OCI-LY7 (cell line): ENCODE measurements around the gene RRAS. TPM values are rescaled to one million over a fixed set of nuclear protein-coding genes. Genes with fewer than 3 reads are reported as not detected.
A peak's percentile ranks its signal among the peaks of the same experiment; 100 is the strongest.

Experiments
- BruUV-seq: library from RNA; stranded (reverse); fragments of 400-500 nt; replicated peaks from 2 replicates; lab custom pipeline; 2021; lab: Mats Ljungman, UMichigan
- CTCF ChIA-PET: fragments of 300-600 bp; sonication (Branson Sonifier 250); formaldehyde crosslinking; loops from one replicate; lab custom pipeline; 2022; ENCODE audit warnings: antibody characterized with exemption; ENCODE audit not compliant: unreplicated experiment; lab: Charles Lee
- POLR2A ChIA-PET: fragments of 300-600 bp; sonication (Branson Sonifier 250); formaldehyde crosslinking; loops from one replicate; lab custom pipeline; 2022; ENCODE audit warnings: antibody characterized with exemption; lab: Charles Lee
- DNase-seq: peaks from one replicate; pipeline ENCODE4 v3.0.0-alpha.2; 2015; ENCODE audit warnings: low spot score
- H2AFZ ChIP-seq: fragments of 200-600 bp; sonication (generic), shearing (Covaris generic); 2 replicates; pipeline ENCODE4 v1.6.1; 2014; ENCODE audit warnings: mild to moderate bottlenecking, antibody characterized with exemption, low read length, moderate library complexity
- H3K27ac ChIP-seq: fragments of 200-600 bp; sonication (generic); 2 replicates; pipeline ENCODE4 v1.5.1; 2014; ENCODE audit warnings: mixed run types, low read depth, mild to moderate bottlenecking, moderate library complexity, low read length, inconsistent platforms; ENCODE audit not compliant: poor library complexity, severe bottlenecking
- H3K36me3 ChIP-seq: fragments of 200-600 bp; sonication (generic); 2 replicates; pipeline ENCODE4 v1.6.1; 2014; ENCODE audit warnings: mild to moderate bottlenecking, antibody characterized with exemption, low read length, moderate library complexity, mixed read lengths; ENCODE audit not compliant: insufficient read depth
- H3K4me1 ChIP-seq: fragments of 200-600 bp; sonication (generic); 2 replicates; pipeline ENCODE4 v1.5.1; 2014; ENCODE audit warnings: mild to moderate bottlenecking, low read length; ENCODE audit not compliant: insufficient read depth, poor library complexity, severe bottlenecking
- H3K4me2 ChIP-seq: fragments of 200-600 bp; sonication (generic); 2 replicates; pipeline ENCODE4 v1.6.1; 2014; ENCODE audit warnings: mild to moderate bottlenecking, low read length
- H3K4me3 ChIP-seq: fragments of 200-600 bp; sonication (generic); 2 replicates; pipeline ENCODE4 v1.5.1; 2014; ENCODE audit warnings: mild to moderate bottlenecking, low read depth, low read length; ENCODE audit not compliant: poor library complexity, severe bottlenecking
- H3K79me2 ChIP-seq: fragments of 200-600 bp; sonication (generic); 2 replicates; pipeline ENCODE4 v1.6.1; 2016; ENCODE audit warnings: low read depth, mild to moderate bottlenecking, low read length, moderate library complexity, mixed read lengths; ENCODE audit not compliant: insufficient read depth
- H3K9me2 ChIP-seq: fragments of 200-600 bp; sonication (generic); 2 replicates; pipeline ENCODE4 v1.6.1; 2016; ENCODE audit warnings: mild to moderate bottlenecking, low read length, mixed read lengths; ENCODE audit not compliant: insufficient read depth
- H3K9me3 ChIP-seq: fragments of 200-600 bp; sonication (generic); 2 replicates; pipeline ENCODE4 v1.6.1; 2014; ENCODE audit warnings: mild to moderate bottlenecking, mixed run types, low read length, mixed read lengths
- H4K20me1 ChIP-seq: fragments of 200-600 bp; sonication (generic); 2 replicates; pipeline ENCODE4 v1.6.1; 2014; ENCODE audit warnings: mild to moderate bottlenecking, antibody characterized with exemption, low read length, moderate library complexity, mixed read lengths; ENCODE audit not compliant: insufficient read depth
- CTCF ChIP-seq: fragments of 200-600 bp; sonication (generic); conservative IDR thresholded peaks from 2 replicates; pipeline ENCODE4 v1.5.1; 2014; ENCODE audit warnings: mild to moderate bottlenecking, antibody characterized with exemption, low read length, moderate library complexity, mixed read lengths
- EZH2phosphoT487 ChIP-seq: fragments of 200-600 bp; sonication (generic); IDR thresholded peaks from 2 replicates; pipeline ENCODE4 v1.6.1; 2018; ENCODE audit warnings: low read depth, borderline replicate concordance, mild to moderate bottlenecking, mixed run types, antibody characterized with exemption, low read length, moderate library complexity, mixed read lengths
- intact Hi-C: fragments of 100-400 bp; cut with micrococcal nuclease; formaldehyde crosslinking; loops from one replicate; pipeline ENCODE4 v1.10.0; 2022; ENCODE audit not compliant: unreplicated experiment
- total RNA-seq, 2 experiments: library from RNA; depleted of rRNA in 1 of 2; stranded (reverse); fragments of >200 nt in 1 of 2; shearing (Covaris generic) in 1 of 2; gene quantifications; 2 replicates each; pipeline ENCODE4 v1.2.3, GENCODE V29; 2014 to 2022

RRAS gene
- total RNA-seq, 2 experiments from 2014 or later, result 4.7 to 5.5 TPM

- Histone ChIP-seq H3K9me2 (no peaks in the 10 kb centered on the region), H3K27ac (no peak overlapping the region), H3K79me2 (peaks cover 19% of the 10 kb centered on the region), H4K20me1 (peaks cover 8% of the 10 kb centered on the region; the same call in 1 of the 2 replicates), H3K4me1 (peaks cover 8% of the 10 kb centered on the region), H3K9me3 (no peaks in the 10 kb centered on the region), H3K4me2 (no peak overlapping the region), H3K4me3 (no peak overlapping the region), H2AFZ (no peak overlapping the region), H3K36me3 (peaks cover 82% of the 10 kb centered on the region)
- TF ChIP-seq EZH2phosphoT487 (no peak), CTCF (no peak)
- CTCF ChIA-PET, result no interaction called here
- POLR2A ChIA-PET, result no interaction called here
- DNase-seq, result no peak
- BruUV-seq, result TSS peak; percentile 24
- intact Hi-C loops, result no loop called here
Observed at GRCh38 chr19:49596954-49597702, 42.8 kb downstream of the RRAS start.

DNA sequence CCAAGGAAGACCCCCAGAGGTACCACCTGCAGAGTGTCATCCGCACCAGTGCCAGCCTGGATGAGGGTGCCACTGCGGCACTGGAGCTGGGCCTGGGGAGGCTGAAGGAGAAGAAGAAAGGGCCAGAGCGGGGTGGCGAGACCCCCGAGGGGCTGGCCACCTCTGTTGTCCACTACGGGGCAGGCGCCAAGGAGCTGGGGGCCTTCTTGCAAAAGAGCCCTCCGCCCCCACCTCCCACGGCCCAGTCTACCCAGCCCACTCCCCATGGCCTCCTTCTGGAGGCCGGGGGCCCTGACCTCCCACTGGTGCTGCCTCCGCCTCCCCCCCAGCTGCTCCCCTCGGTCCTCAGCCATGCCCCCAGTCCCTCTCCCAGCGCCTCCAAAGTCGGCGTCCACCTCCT lies 43.5 kb downstream of the RRAS start:
- ChIA-PET CTCF (no interaction called here), POLR2A (interaction anchor here (0.7 kb wide), 1 partner anchor 44 kb away, joined by 3 read pairs; no protein-coding TSS in a partner anchor)
- Histone ChIP-seq H3K36me3 (peaks cover 76% of the 10 kb centered on the region), H4K20me1 (peaks cover 8% of the 10 kb centered on the region; the same call in 1 of the 2 replicates), H3K27ac (no peak overlapping the region), H3K9me2 (no peaks in the 10 kb centered on the region), H3K9me3 (no peaks in the 10 kb centered on the region), H3K4me1 (peaks cover 8% of the 10 kb centered on the region), H3K4me2 (no peak overlapping the region), H2AFZ (no peak overlapping the region), H3K4me3 (no peak overlapping the region), H3K79me2 (peaks cover 25% of the 10 kb centered on the region)
- TF ChIP-seq EZH2phosphoT487, result no peak
- TF ChIP-seq CTCF, result no peak
- BruUV-seq, result no TSS peak
- no peak for DNase-seq
- intact Hi-C loops, result no loop called here
